H1 (cell line): ENCODE data around the gene THBS4. TPM values are rescaled to one million over a fixed set of nuclear protein-coding genes. Genes with fewer than 3 reads are reported as not detected.

Experiments
- CTCF ChIA-PET: fragments of 300-600 bp; sonication (Branson Sonifier 250); formaldehyde crosslinking; loops from one replicate; lab custom pipeline; 2021; ENCODE audit not compliant: partially characterized antibody; lab: Charles Lee
- POLR2A ChIA-PET: fragments of 300-600 bp; sonication (Branson Sonifier 250); formaldehyde crosslinking; loops from one replicate; lab custom pipeline; 2021; ENCODE audit warnings: inconsistent platforms; ENCODE audit not compliant: partially characterized antibody; lab: Charles Lee
- DNase-seq, 2 experiments: peaks; one replicate each; pipeline versions ENCODE4 v3.0.0 to v3.0.0-alpha.2; 2010 to 2022; ENCODE audit warnings: low spot score in 2 of 2, low read depth in 1 of 2, mixed read lengths in 1 of 2
- FAIRE-seq: peaks from 2 replicates; lab custom pipeline; 2011; peaks lifted over from hg19 to GRCh38; lab: Jason Lieb, UNC
- H2AFZ ChIP-seq: 2 replicates; pipeline ENCODE4 v1.8.1; 2012; ENCODE audit warnings: low read length, inconsistent platforms
- H2AK5ac ChIP-seq: 2 replicates; pipeline ENCODE4 v1.6.1; 2013; ENCODE audit warnings: low read depth, low read length
- H2BK120ac ChIP-seq: replicated peaks from 2 replicates; pipeline ENCODE3; 2013; ENCODE audit warnings: low read depth, low read length, inconsistent platforms
- H2BK12ac ChIP-seq: 2 replicates; pipeline ENCODE4 v1.6.1; 2013; ENCODE audit warnings: low read depth, low read length
- H2BK15ac ChIP-seq: 2 replicates; pipeline ENCODE4 v1.6.1; 2013; ENCODE audit warnings: low read length
- H2BK20ac ChIP-seq: 2 replicates; pipeline ENCODE4 v1.6.1; 2013; ENCODE audit warnings: low read length
- H2BK5ac ChIP-seq: 2 replicates; pipeline ENCODE4 v1.6.1; 2013; ENCODE audit warnings: low read depth, low read length
- H3K14ac ChIP-seq: 2 replicates; pipeline ENCODE4 v1.6.1; 2013; ENCODE audit warnings: inconsistent platforms; ENCODE audit not compliant: insufficient read length
- H3K18ac ChIP-seq: 2 replicates; pipeline ENCODE4 v1.6.1; 2013; ENCODE audit warnings: low read length; ENCODE audit errors: extremely low read depth
- H3K23ac ChIP-seq: 2 replicates; pipeline ENCODE4 v1.6.1; 2013; ENCODE audit warnings: inconsistent platforms; ENCODE audit not compliant: insufficient read length
- H3K23me2 ChIP-seq: 2 replicates; pipeline ENCODE4 v1.6.1; 2013; ENCODE audit warnings: low read depth, low read length
- H3K27ac ChIP-seq: 2 replicates; pipeline ENCODE4 v1.6.1; 2011; ENCODE audit warnings: low read depth, low read length, inconsistent platforms
- H3K27me3 ChIP-seq, 4 experiments: replicated peaks in 1 of 4; 1 replicate in 1 of 4; 2 replicates in 3 of 4; pipeline versions ENCODE4 v1.6.1 to v1.8.1; 2011 to 2013; ENCODE audit warnings: low read length in 3 of 4, mild to moderate bottlenecking in 3 of 4, inconsistent platforms in 2 of 4, mixed read lengths in 2 of 4, moderate library complexity in 1 of 4; ENCODE audit not compliant: control insufficient read depth in 3 of 4, insufficient read depth in 3 of 4; ENCODE audit errors: extremely low read depth in 1 of 4
- H3K36me3 ChIP-seq, 4 experiments: 2 replicates each; pipeline versions ENCODE4 v1.6.1 to v1.8.1; 2011 to 2013; ENCODE audit warnings: mild to moderate bottlenecking in 4 of 4, low read length in 3 of 4, moderate library complexity in 2 of 4, control low read depth in 1 of 4, inconsistent platforms in 1 of 4; ENCODE audit not compliant: insufficient read depth in 4 of 4, control insufficient read depth in 2 of 4
- H3K4ac ChIP-seq: replicated peaks from 2 replicates; pipeline ENCODE3; 2013; ENCODE audit warnings: low read length, low read depth, mixed read lengths, inconsistent platforms; ENCODE audit not compliant: insufficient read length
- H3K4me1 ChIP-seq, 4 experiments: replicated peaks in 1 of 4; 1 replicate in 1 of 4; 2 replicates in 3 of 4; pipeline versions ENCODE4 v1.6.1 to v1.8.1; 2011 to 2013; ENCODE audit warnings: low read length in 3 of 4, inconsistent platforms in 2 of 4, mixed read lengths in 1 of 4; ENCODE audit not compliant: insufficient read depth in 4 of 4, control insufficient read depth in 3 of 4
- H3K4me2 ChIP-seq, 2 experiments: 2 replicates each; pipeline versions ENCODE4 v1.6.1 to v1.8.1; 2011 to 2013; ENCODE audit warnings: low read depth in 2 of 2, low read length in 2 of 2, control low read depth in 1 of 2, inconsistent platforms in 1 of 2, mild to moderate bottlenecking in 1 of 2; ENCODE audit not compliant: insufficient read depth in 1 of 2
- H3K4me3 ChIP-seq, 4 experiments: fragments of 200-600, 300-600 bp in 1 of 4; sonication (generic), shearing (Covaris generic), sonication (Bioruptor Twin) in 1 of 4; 2 replicates each; pipeline versions ENCODE4 v1.5.1 to v1.8.1; 2011 to 2016; ENCODE audit warnings: low read length in 4 of 4, low read depth in 3 of 4, control low read depth in 2 of 4, inconsistent platforms in 2 of 4, mild to moderate bottlenecking in 2 of 4, mixed read lengths in 1 of 4, moderate library complexity in 1 of 4; ENCODE audit not compliant: insufficient read depth in 2 of 4; ENCODE audit errors: extremely low read depth in 1 of 4
- H3K56ac ChIP-seq: replicated peaks from 2 replicates; pipeline ENCODE3; 2013; ENCODE audit warnings: low read depth, mild to moderate bottlenecking, mixed read lengths, low read length, inconsistent platforms; ENCODE audit not compliant: insufficient read length
- H3K79me1 ChIP-seq: 2 replicates; pipeline ENCODE4 v1.6.1; 2013; ENCODE audit warnings: low read depth, low read length, control low read depth
- H3K79me2 ChIP-seq, 2 experiments: 2 replicates each; pipeline versions ENCODE4 v1.6.1 to v1.8.1; 2012 to 2013; ENCODE audit warnings: low read length in 2 of 2, mild to moderate bottlenecking in 2 of 2, inconsistent platforms in 1 of 2; ENCODE audit not compliant: insufficient read depth in 2 of 2, control insufficient read depth in 1 of 2
- H3K9ac ChIP-seq, 4 experiments: replicated peaks in 1 of 4; 1 replicate in 1 of 4; 2 replicates in 3 of 4; pipeline versions ENCODE4 v1.6.1 to v1.8.1; 2011 to 2013; ENCODE audit warnings: low read depth in 3 of 4, low read length in 3 of 4, control low read depth in 2 of 4, mild to moderate bottlenecking in 2 of 4, moderate library complexity in 2 of 4, inconsistent platforms in 1 of 4; ENCODE audit errors: extremely low read depth in 1 of 4
- H3K9me3 ChIP-seq, 2 experiments: 2 replicates each; pipeline versions ENCODE4 v1.6.1 to v1.8.1; 2012 to 2013; ENCODE audit warnings: mild to moderate bottlenecking in 2 of 2, moderate library complexity in 2 of 2, control low read depth in 1 of 2, inconsistent platforms in 1 of 2, low read depth in 1 of 2, low read length in 1 of 2, mixed read lengths in 1 of 2; ENCODE audit not compliant: insufficient read depth in 2 of 2
- H4K20me1 ChIP-seq, 2 experiments: replicated peaks in 1 of 2; 2 replicates each; pipeline versions ENCODE3 to v1.8.1; 2011 to 2013; ENCODE audit warnings: inconsistent platforms in 2 of 2, low read length in 2 of 2, mild to moderate bottlenecking in 1 of 2; ENCODE audit not compliant: insufficient read depth in 2 of 2, control insufficient read depth in 1 of 2
- H4K5ac ChIP-seq: 2 replicates; pipeline ENCODE4 v1.6.1; 2013; ENCODE audit warnings: low read length, low read depth, mixed read lengths, inconsistent platforms; ENCODE audit not compliant: insufficient read length
- H4K8ac ChIP-seq: 2 replicates; pipeline ENCODE4 v1.8.0; 2013; ENCODE audit warnings: mild to moderate bottlenecking, moderate library complexity, low read length, inconsistent platforms; ENCODE audit not compliant: insufficient read depth; ENCODE audit errors: extremely low read depth
- H4K91ac ChIP-seq: replicated peaks from 2 replicates; pipeline ENCODE3; 2013; ENCODE audit warnings: low read length, mixed read lengths, inconsistent platforms; ENCODE audit not compliant: insufficient read length
- CBX5 ChIP-seq: fragments of 300-800, 300-1000 bp; sonication (generic); IDR thresholded peaks from 2 replicates; pipeline ENCODE4 v1.7.1; 2016; ENCODE audit warnings: antibody characterized with exemption, low read length, low read depth
- CHD1 ChIP-seq: IDR thresholded peaks from 2 replicates; pipeline ENCODE4 v1.6.1; 2012; ENCODE audit warnings: low read depth, low read length, improper control_type of control experiment
- CTCF ChIP-seq, 3 experiments: IDR thresholded peaks; 1 replicate in 2 of 3; 2 replicates in 1 of 3; pipeline versions ENCODE4 v1.5.1 to v1.6.1; 2011; ENCODE audit warnings: low read length in 3 of 3, mild to moderate bottlenecking in 3 of 3, inconsistent platforms in 2 of 3, low read depth in 1 of 3, moderate library complexity in 1 of 3; ENCODE audit not compliant: insufficient read depth in 1 of 3; ENCODE audit errors: control extremely low read depth in 1 of 3
- EGR1 ChIP-seq: IDR thresholded peaks from 2 replicates; pipeline ENCODE4 v1.6.1; 2011; ENCODE audit warnings: low read depth, low read length, borderline replicate concordance
- EP300 ChIP-seq, 2 experiments: IDR thresholded peaks; 1 replicate in 1 of 2; 2 replicates in 1 of 2; pipeline ENCODE4 v1.6.1; 2011 to 2012; ENCODE audit warnings: low read depth in 2 of 2, low read length in 2 of 2, mild to moderate bottlenecking in 2 of 2, borderline replicate concordance in 1 of 2, inconsistent platforms in 1 of 2, moderate library complexity in 1 of 2
- EZH2 ChIP-seq: fragments of 200-600 bp; sonication (generic); IDR thresholded peaks from 2 replicates; pipeline ENCODE4 v1.7.1; 2012; ENCODE audit warnings: low read depth, mild to moderate bottlenecking, moderate library complexity, low read length, inconsistent platforms; ENCODE audit not compliant: severe bottlenecking
- NANOG ChIP-seq: IDR thresholded peaks from 2 replicates; pipeline ENCODE4 v1.6.1; 2011; ENCODE audit warnings: low read length, low read depth, mild to moderate bottlenecking, inconsistent platforms; ENCODE audit not compliant: insufficient read depth, poor library complexity, severe bottlenecking
- POLR2AphosphoS5 ChIP-seq: IDR thresholded peaks from 2 replicates; pipeline ENCODE4 v1.6.1; 2011; ENCODE audit warnings: low read depth, low read length
- RNF2 ChIP-seq: fragments of 200-900, 300-1000 bp; sonication (generic); IDR thresholded peaks from 2 replicates; pipeline ENCODE4 v1.7.1; 2016; ENCODE audit warnings: borderline replicate concordance, low read depth, mild to moderate bottlenecking, antibody characterized with exemption, low read length; ENCODE audit not compliant: poor library complexity, severe bottlenecking; ENCODE audit errors: missing control alignments
- SP2 ChIP-seq: IDR thresholded peaks from 2 replicates; pipeline ENCODE4 v1.6.1; 2012; ENCODE audit warnings: mild to moderate bottlenecking, low read length, inconsistent platforms
- SP4 ChIP-seq: IDR thresholded peaks from 2 replicates; pipeline ENCODE4 v1.6.1; 2012; ENCODE audit warnings: low read length, inconsistent platforms
- SRF ChIP-seq: IDR thresholded peaks from 2 replicates; pipeline ENCODE4 v1.6.1; 2011; ENCODE audit warnings: mild to moderate bottlenecking, low read depth, low read length, moderate library complexity
- polyA plus RNA-seq, 7 experiments: library from polyadenylated mRNA; depleted of rRNA in 3 of 7; stranded (reverse) in 5 of 7; unstranded in 2 of 7; fragments of >200 nt in 5 of 7; fragments of 200-250 nt in 2 of 7; gene quantifications; 1 replicate in 5 of 7; 2 replicates in 1 of 7; 4 replicates in 1 of 7; pipeline versions ENCODE4 v1.2.1 to v1.2.3, GENCODE V29; 2011 to 2013; ENCODE audit warnings: missing spikeins in 2 of 7, mixed read lengths in 2 of 7
- total RNA-seq: library from RNA; stranded (reverse); fragmentation: NEBNext Ultra II Directional; extraction: Animal tissue kit (Norgen Biotek cat#: 25700); gene quantifications from 2 replicates; pipeline ENCODE4 v1.2.1, GENCODE V29; 2021

THBS4 gene
- total and polyA plus RNA-seq, 2 of the 8 experiments (the other 6 are each of a cell fraction or from before 2014, with no cell fraction given): 12.8 to 25.4 TPM

- 0 out of 8 replicates have a peak, but pooled peaks cover 0 to 2% (median 0%) of the 10 kb centered on the region in 4 experiments for H3K36me3 ChIP-seq
- no peak overlapping the region for H3K4me3 ChIP-seq
- no peak overlapping the region for H4K91ac ChIP-seq
- no peak overlapping the region for H3K18ac ChIP-seq
- no peaks in the 10 kb centered on the region for H4K20me1 ChIP-seq
- H3K14ac ChIP-seq: no peak overlapping the region
- no peak overlapping the region for H3K9ac ChIP-seq
- no peak overlapping the region for H3K4ac ChIP-seq
- no peak overlapping the region for H4K5ac ChIP-seq
- no peak overlapping the region for H2BK120ac ChIP-seq
- H2BK20ac ChIP-seq: no peak overlapping the region
- no peak for DNase-seq
- no peaks in the 10 kb centered on the region for H3K79me2 ChIP-seq
- H3K27ac ChIP-seq: no peak overlapping the region
- no peak overlapping the region for H3K4me2 ChIP-seq
- no peak overlapping the region for H2AFZ ChIP-seq
- H3K27me3 ChIP-seq: no peaks in the 10 kb centered on the region
- no peak for FAIRE-seq
- no peak overlapping the region for H2BK12ac ChIP-seq
- no peak overlapping the region for H3K56ac ChIP-seq
- no peak overlapping the region for H3K23ac ChIP-seq
- no peak overlapping the region for H4K8ac ChIP-seq
- no peaks in the 10 kb centered on the region for H3K23me2 ChIP-seq
- no peaks in the 10 kb centered on the region; a peak in 1 of 7 replicates for H3K4me1 ChIP-seq
- no peaks in the 10 kb centered on the region for H3K79me1 ChIP-seq
- H3K9me3 ChIP-seq: no peaks in the 10 kb centered on the region
- no peak overlapping the region for H2BK15ac ChIP-seq
- no peak overlapping the region for H2BK5ac ChIP-seq
- ChIA-PET POLR2A (no interaction called here), CTCF (interaction anchor here (1.0 kb wide), 1 partner anchor 37 kb away, joined by 3 read pairs; no protein-coding TSS in a partner anchor)
- H2AK5ac ChIP-seq: no peak overlapping the region
- TF ChIP-seq SP4 (no peak), CHD1 (no peak), NANOG (no peak), CBX5 (no peak), EP300 (IDR thresholded peaks at IDR 0.05; ENCODE audit: borderline replicate concordance in 1 of 2, low read depth in 2 of 2, low read length in 2 of 2) (no peak), CTCF (IDR thresholded peaks at IDR 0.05; ENCODE audit: control extremely low read depth in 1 of 3, insufficient read depth in 1 of 3, low read depth in 1 of 3, low read length in 3 of 3) (no peak), POLR2AphosphoS5 (no peak), SP2 (no peak), SRF (no peak), EGR1 (no peak), RNF2 (no peak), EZH2 (no peak)
Observed at GRCh38 chr5:80064124-80064523, 29.0 kb downstream of the THBS4 start.
